HG03575 (cell line): ENCODE measurements around the gene ANKRD13B.

ENCODE experiments used
- ATAC-seq: cut with Tn5 transposase; IDR thresholded peaks from one replicate; pipeline ENCODE4 v1.9.1; 2021; ENCODE audit not compliant: unreplicated experiment, insufficient number of reproducible peaks, low FRiP score; ENCODE audit errors: extremely low read depth

ANKRD13B gene

GRCh38 chr17:29663155-29663554, 70.2 kb downstream of the ANKRD13B start:
- no peak for ATAC-seq
